Panc1 (cell line): ENCODE data around the gene NIPAL1. TPM values are rescaled to one million over a fixed set of nuclear protein-coding genes. Genes with fewer than 3 reads are reported as not detected.

Experiments
- ATAC-seq: fragments of 200-7000 bp; cut with Tn5 transposase; 2 replicates; pipeline ENCODE4 v1.9.1; 2020; ENCODE audit warnings: mild to moderate bottlenecking, moderate library complexity
- BruUV-seq: library from RNA; stranded (reverse); fragments of 400-500 nt; replicated peaks from 2 replicates; lab custom pipeline; 2021; lab: Mats Ljungman, UMichigan
- CTCF ChIA-PET: fragments of 300-600 bp; sonication (Branson Sonifier 250); formaldehyde crosslinking; loops from one replicate; lab custom pipeline; 2022; ENCODE audit warnings: antibody characterized with exemption; lab: Charles Lee
- POLR2A ChIA-PET: fragments of 300-600 bp; sonication (Branson Sonifier 250); formaldehyde crosslinking; loops from one replicate; lab custom pipeline; 2022; ENCODE audit warnings: antibody characterized with exemption; lab: Charles Lee
- DNase-seq: peaks from one replicate; pipeline ENCODE4 v3.0.0-alpha.2; 2010; ENCODE audit warnings: low read depth, low spot score
- H3K27ac ChIP-seq: 2 replicates; pipeline ENCODE4 v1.5.1; 2011; ENCODE audit warnings: mild to moderate bottlenecking, low read length, inconsistent platforms
- H3K27me3 ChIP-seq: fragments of 200-500 bp; sonication (Bioruptor generic); 2 replicates; pipeline ENCODE4 v1.6.0; 2014; ENCODE audit warnings: low read length, inconsistent platforms; ENCODE audit not compliant: control insufficient read depth, insufficient read depth
- H3K36me3 ChIP-seq: fragments of 200-500 bp; sonication (Bioruptor generic); 2 replicates; pipeline ENCODE4 v1.5.1; 2014; ENCODE audit warnings: inconsistent platforms, mild to moderate bottlenecking, low read length, moderate library complexity; ENCODE audit not compliant: control insufficient read depth, insufficient read depth
- H3K4me1 ChIP-seq: 2 replicates; pipeline ENCODE4 v1.5.1; 2011; ENCODE audit warnings: inconsistent platforms, mild to moderate bottlenecking, low read length, moderate library complexity; ENCODE audit not compliant: control insufficient read depth, insufficient read depth
- H3K4me3 ChIP-seq, 2 experiments: 2 replicates each; pipeline ENCODE4 v1.5.1; 2011 to 2012; ENCODE audit warnings: low read depth in 2 of 2, low read length in 2 of 2, mild to moderate bottlenecking in 2 of 2, inconsistent platforms in 1 of 2, moderate library complexity in 1 of 2
- H3K9me3 ChIP-seq: fragments of 200-500 bp; sonication (Bioruptor generic); 2 replicates; pipeline ENCODE4 v1.5.1; 2014; ENCODE audit warnings: low read depth, mild to moderate bottlenecking, inconsistent platforms, low read length, moderate library complexity; ENCODE audit not compliant: control insufficient read depth, insufficient read depth
- POLR2AphosphoS5 ChIP-seq: IDR thresholded peaks from 2 replicates; pipeline ENCODE4 v1.6.1; 2012; ENCODE audit warnings: mild to moderate bottlenecking, low read depth, low read length, moderate library complexity
- SIN3A ChIP-seq: IDR thresholded peaks from 2 replicates; pipeline ENCODE4 v1.6.1; 2012; ENCODE audit warnings: low read depth, mild to moderate bottlenecking, low read length, moderate library complexity, borderline replicate concordance; ENCODE audit not compliant: insufficient read depth
- TCF7L2 ChIP-seq: IDR thresholded peaks from 2 replicates; pipeline ENCODE4 v1.6.1; 2011; ENCODE audit warnings: mild to moderate bottlenecking, low read depth, low read length, inconsistent platforms
- in situ Hi-C: cut with HindIII; loops from 2 replicates; pipeline ENCODE4 v1.10.0; 2016; ENCODE audit warnings: low sequenced_read_pairs, low pct_unique_long_range_greater_than_20kb
- intact Hi-C: fragments of 100-400 bp; cut with micrococcal nuclease; formaldehyde crosslinking; loops from one replicate; pipeline ENCODE4 v1.10.0; 2022; ENCODE audit not compliant: unreplicated experiment
- total RNA-seq: library from RNA; stranded (reverse); gene quantifications from one replicate; pipeline ENCODE4 v1.2.1, GENCODE V29; 2021; ENCODE audit not compliant: unreplicated experiment
- TF ChIP-seq, protein P1 (sequence below): fragments of 450-650 bp; IDR thresholded peaks from 2 replicates; pipeline ENCODE4 v1.5.1; 2017; ENCODE audit warnings: mild to moderate bottlenecking
- TF ChIP-seq, protein P2 (sequence below), 2 experiments: IDR thresholded peaks; 2 replicates each; pipeline ENCODE4 v1.6.1; 2011 to 2012; ENCODE audit warnings: low read depth in 2 of 2, control low read depth in 1 of 2, low read length in 1 of 2, mild to moderate bottlenecking in 1 of 2, moderate library complexity in 1 of 2; ENCODE audit not compliant: insufficient read depth in 1 of 2

Gene NIPAL1
- total RNA-seq, 1 experiment from 2014 or later: 0.82 TPM

DNA sequence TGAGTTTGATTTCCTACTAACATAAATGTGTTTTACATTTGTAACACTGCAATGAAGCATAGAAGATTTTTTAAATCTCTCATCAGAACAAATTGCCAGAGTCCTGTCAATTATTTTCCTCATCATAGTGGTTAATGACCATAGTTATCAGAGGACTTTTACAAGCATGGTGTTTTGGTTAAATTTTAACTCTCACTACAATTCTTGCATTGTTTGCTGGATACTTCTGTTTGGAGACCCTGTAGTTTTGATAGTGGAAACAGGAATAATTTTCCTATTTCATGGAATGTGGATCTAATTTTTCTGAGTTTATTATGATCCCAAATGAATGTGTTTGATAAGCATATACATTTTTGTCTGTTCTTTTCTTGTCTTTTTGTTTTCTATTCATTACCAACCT is 16.8 kb downstream of the NIPAL1 start:
- DNase-seq: no peak
- intact Hi-C loops: no loop called here
- no peaks in the 10 kb centered on the region for H3K9me3 ChIP-seq
- H3K4me3 ChIP-seq: no peak overlapping the region
- H3K27me3 ChIP-seq: no peaks in the 10 kb centered on the region
- in situ Hi-C loops: no loop called here
- TF ChIP-seq SIN3A (no peak), TCF7L2 (no peak), POLR2AphosphoS5 (no peak)
- TF ChIP-seq, protein P1, sequence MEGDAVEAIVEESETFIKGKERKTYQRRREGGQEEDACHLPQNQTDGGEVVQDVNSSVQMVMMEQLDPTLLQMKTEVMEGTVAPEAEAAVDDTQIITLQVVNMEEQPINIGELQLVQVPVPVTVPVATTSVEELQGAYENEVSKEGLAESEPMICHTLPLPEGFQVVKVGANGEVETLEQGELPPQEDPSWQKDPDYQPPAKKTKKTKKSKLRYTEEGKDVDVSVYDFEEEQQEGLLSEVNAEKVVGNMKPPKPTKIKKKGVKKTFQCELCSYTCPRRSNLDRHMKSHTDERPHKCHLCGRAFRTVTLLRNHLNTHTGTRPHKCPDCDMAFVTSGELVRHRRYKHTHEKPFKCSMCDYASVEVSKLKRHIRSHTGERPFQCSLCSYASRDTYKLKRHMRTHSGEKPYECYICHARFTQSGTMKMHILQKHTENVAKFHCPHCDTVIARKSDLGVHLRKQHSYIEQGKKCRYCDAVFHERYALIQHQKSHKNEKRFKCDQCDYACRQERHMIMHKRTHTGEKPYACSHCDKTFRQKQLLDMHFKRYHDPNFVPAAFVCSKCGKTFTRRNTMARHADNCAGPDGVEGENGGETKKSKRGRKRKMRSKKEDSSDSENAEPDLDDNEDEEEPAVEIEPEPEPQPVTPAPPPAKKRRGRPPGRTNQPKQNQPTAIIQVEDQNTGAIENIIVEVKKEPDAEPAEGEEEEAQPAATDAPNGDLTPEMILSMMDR: no peak
- TF ChIP-seq, protein P2, sequence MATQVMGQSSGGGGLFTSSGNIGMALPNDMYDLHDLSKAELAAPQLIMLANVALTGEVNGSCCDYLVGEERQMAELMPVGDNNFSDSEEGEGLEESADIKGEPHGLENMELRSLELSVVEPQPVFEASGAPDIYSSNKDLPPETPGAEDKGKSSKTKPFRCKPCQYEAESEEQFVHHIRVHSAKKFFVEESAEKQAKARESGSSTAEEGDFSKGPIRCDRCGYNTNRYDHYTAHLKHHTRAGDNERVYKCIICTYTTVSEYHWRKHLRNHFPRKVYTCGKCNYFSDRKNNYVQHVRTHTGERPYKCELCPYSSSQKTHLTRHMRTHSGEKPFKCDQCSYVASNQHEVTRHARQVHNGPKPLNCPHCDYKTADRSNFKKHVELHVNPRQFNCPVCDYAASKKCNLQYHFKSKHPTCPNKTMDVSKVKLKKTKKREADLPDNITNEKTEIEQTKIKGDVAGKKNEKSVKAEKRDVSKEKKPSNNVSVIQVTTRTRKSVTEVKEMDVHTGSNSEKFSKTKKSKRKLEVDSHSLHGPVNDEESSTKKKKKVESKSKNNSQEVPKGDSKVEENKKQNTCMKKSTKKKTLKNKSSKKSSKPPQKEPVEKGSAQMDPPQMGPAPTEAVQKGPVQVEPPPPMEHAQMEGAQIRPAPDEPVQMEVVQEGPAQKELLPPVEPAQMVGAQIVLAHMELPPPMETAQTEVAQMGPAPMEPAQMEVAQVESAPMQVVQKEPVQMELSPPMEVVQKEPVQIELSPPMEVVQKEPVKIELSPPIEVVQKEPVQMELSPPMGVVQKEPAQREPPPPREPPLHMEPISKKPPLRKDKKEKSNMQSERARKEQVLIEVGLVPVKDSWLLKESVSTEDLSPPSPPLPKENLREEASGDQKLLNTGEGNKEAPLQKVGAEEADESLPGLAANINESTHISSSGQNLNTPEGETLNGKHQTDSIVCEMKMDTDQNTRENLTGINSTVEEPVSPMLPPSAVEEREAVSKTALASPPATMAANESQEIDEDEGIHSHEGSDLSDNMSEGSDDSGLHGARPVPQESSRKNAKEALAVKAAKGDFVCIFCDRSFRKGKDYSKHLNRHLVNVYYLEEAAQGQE (IDR thresholded peaks at IDR 0.05; ENCODE audit: insufficient read depth in 1 of 2, low read depth in 2 of 2, low read length in 1 of 2): no peak
- no peak for ATAC-seq
- CTCF ChIA-PET: no interaction called here
- POLR2A ChIA-PET: no interaction called here
- no TSS peak for BruUV-seq
- H3K4me1 ChIP-seq: no peaks in the 10 kb centered on the region
- no peak overlapping the region for H3K27ac ChIP-seq
- H3K36me3 ChIP-seq: no peaks in the 10 kb centered on the region

DNA sequence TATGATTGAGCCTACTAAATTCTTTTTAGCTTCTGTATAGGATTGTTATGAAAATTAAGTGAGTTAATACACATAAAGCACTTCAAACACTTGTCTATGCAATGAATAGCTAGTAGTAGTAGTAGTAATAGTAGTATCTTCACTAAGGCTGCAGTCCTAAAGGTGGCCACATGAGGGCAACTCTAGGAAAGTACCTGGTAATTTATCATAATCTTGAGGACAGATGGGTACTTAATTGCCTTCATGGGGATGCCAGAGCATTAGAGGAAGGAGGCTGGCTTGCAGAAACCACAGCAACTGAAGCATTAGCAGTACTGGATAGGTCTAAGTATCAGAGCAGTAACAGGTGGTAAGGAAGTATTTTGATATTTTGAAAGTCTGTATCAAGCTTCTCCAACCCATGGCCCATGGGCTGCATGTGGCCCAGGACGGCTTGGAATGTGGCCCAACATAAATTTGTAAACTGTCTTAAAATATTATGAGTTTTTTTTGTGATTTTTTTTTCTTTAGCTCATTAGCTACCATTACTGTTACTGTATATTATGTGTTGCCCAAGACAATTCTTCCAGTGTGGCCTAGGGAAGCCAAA is 17.3 kb downstream of the NIPAL1 start:
- POLR2A ChIA-PET: no interaction called here
- Histone ChIP-seq H3K9me3 (no peaks in the 10 kb centered on the region), H3K27me3 (no peaks in the 10 kb centered on the region), H3K4me3 (no peak overlapping the region), H3K4me1 (no peaks in the 10 kb centered on the region), H3K36me3 (no peaks in the 10 kb centered on the region), H3K27ac (no peak overlapping the region)
- TF ChIP-seq, protein P2 (IDR thresholded peaks at IDR 0.05; ENCODE audit: insufficient read depth in 1 of 2, low read depth in 2 of 2, low read length in 1 of 2): no peak
- TF ChIP-seq TCF7L2: no peak
- TF ChIP-seq, protein P1: peak; percentile 47; the same call in 1 of the 2 replicates
- no TSS peak for BruUV-seq
- ATAC-seq (no peak), DNase-seq (no peak)
- CTCF ChIA-PET: no interaction called here
- intact Hi-C loops: no loop called here
- in situ Hi-C loops: no loop called here
